H1 (cell line): ENCODE results near the gene CERKL.

Source experiments
- BRCA1 ChIP-seq: IDR thresholded peaks from 2 replicates; pipeline ENCODE4 v1.6.1; 2012; ENCODE audit warnings: low read depth, low read length, improper control_type of control experiment
- CREB1 ChIP-seq: IDR thresholded peaks from 2 replicates; pipeline ENCODE4 v1.6.1; 2012; ENCODE audit warnings: inconsistent platforms
- EGR1 ChIP-seq: IDR thresholded peaks from 2 replicates; pipeline ENCODE4 v1.6.1; 2011; ENCODE audit warnings: low read depth, low read length, borderline replicate concordance
- EP300 ChIP-seq, 2 experiments: IDR thresholded peaks; 1 replicate in 1 of 2; 2 replicates in 1 of 2; pipeline ENCODE4 v1.6.1; 2011 to 2012; ENCODE audit warnings: low read depth in 2 of 2, low read length in 2 of 2, mild to moderate bottlenecking in 2 of 2, borderline replicate concordance in 1 of 2, inconsistent platforms in 1 of 2, moderate library complexity in 1 of 2
- EZH2 ChIP-seq: fragments of 200-600 bp; sonication (generic); IDR thresholded peaks from 2 replicates; pipeline ENCODE4 v1.7.1; 2012; ENCODE audit warnings: low read depth, mild to moderate bottlenecking, moderate library complexity, low read length, inconsistent platforms; ENCODE audit not compliant: severe bottlenecking
- HDAC2 ChIP-seq, 2 experiments: fragments of 300-600 bp in 1 of 2; sonication (generic) in 1 of 2; IDR thresholded peaks; 2 replicates each; pipeline ENCODE4 v1.6.1; 2011 to 2012; ENCODE audit warnings: low read depth in 2 of 2, low read length in 2 of 2, mild to moderate bottlenecking in 2 of 2, moderate library complexity in 2 of 2, borderline replicate concordance in 1 of 2, inconsistent platforms in 1 of 2
- POLR2A ChIP-seq, 2 experiments: IDR thresholded peaks; 1 replicate in 1 of 2; 2 replicates in 1 of 2; pipeline ENCODE4 v1.6.1; 2011; ENCODE audit warnings: low read depth in 2 of 2, low read length in 2 of 2, mild to moderate bottlenecking in 2 of 2; ENCODE audit errors: control extremely low read depth in 1 of 2
- POLR2AphosphoS5 ChIP-seq: IDR thresholded peaks from 2 replicates; pipeline ENCODE4 v1.6.1; 2011; ENCODE audit warnings: low read depth, low read length
- RFX5 ChIP-seq: IDR thresholded peaks from 2 replicates; pipeline ENCODE4 v1.6.1; 2011; ENCODE audit warnings: low read depth, low read length, improper control_type of control experiment, borderline replicate concordance
- RNF2 ChIP-seq: fragments of 200-900, 300-1000 bp; sonication (generic); IDR thresholded peaks from 2 replicates; pipeline ENCODE4 v1.7.1; 2016; ENCODE audit warnings: borderline replicate concordance, low read depth, mild to moderate bottlenecking, antibody characterized with exemption, low read length; ENCODE audit not compliant: poor library complexity, severe bottlenecking; ENCODE audit errors: missing control alignments
- SP1 ChIP-seq: IDR thresholded peaks from 2 replicates; pipeline ENCODE4 v1.6.1; 2011; ENCODE audit warnings: low read depth, low read length
- SRF ChIP-seq: IDR thresholded peaks from 2 replicates; pipeline ENCODE4 v1.6.1; 2011; ENCODE audit warnings: mild to moderate bottlenecking, low read depth, low read length, moderate library complexity
- TF ChIP-seq, protein P1 (sequence below), 3 experiments: IDR thresholded peaks; 1 replicate in 2 of 3; 2 replicates in 1 of 3; pipeline versions ENCODE4 v1.5.1 to v1.6.1; 2011; ENCODE audit warnings: low read length in 3 of 3, mild to moderate bottlenecking in 3 of 3, inconsistent platforms in 2 of 3, low read depth in 1 of 3, moderate library complexity in 1 of 3; ENCODE audit not compliant: insufficient read depth in 1 of 3; ENCODE audit errors: control extremely low read depth in 1 of 3
- TF ChIP-seq, protein P2 (sequence below): IDR thresholded peaks from 2 replicates; pipeline ENCODE4 v1.6.1; 2011; ENCODE audit warnings: low read depth, mild to moderate bottlenecking, low read length; ENCODE audit not compliant: insufficient read depth

DNA sequence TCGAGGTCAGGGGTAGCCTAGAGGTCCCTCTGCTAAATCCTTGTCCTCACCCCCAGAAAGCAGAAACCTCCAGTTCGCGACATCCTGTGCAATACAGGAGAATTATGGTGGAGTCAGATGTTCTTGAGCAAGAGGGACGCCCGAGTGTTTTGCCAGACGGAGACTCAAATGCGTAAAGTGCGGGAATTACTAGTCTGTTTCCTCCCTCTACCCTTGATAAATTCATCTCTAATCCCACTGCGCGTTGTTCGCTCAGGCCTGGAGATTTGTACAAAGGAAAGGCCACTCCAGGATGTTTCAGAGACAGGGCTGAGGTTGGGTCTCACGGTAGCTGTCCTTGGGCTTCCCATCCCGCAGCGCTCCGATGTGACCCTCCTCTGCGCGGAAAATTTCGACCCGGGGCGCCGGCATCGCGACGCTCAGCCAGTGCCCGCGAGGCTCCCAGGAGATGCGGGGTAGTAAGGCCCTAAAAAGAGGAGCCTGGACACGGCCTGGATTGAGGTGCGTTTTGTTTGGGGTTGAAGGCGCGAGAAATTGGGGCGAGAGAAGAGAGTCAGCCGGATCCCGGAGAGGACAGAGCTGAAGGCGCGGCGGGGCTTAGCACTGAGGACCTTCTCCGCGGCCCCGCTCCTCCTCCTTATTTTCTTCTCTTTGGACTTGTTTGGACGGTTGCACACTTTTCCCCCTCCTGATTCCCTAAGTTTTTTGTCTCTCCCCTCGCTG is 26.1 kb upstream of the CERKL start:
- TF ChIP-seq EP300 (IDR thresholded peaks at IDR 0.05; ENCODE audit: borderline replicate concordance in 1 of 2, low read depth in 2 of 2, low read length in 2 of 2) = no peak
- TF ChIP-seq, protein P1, sequence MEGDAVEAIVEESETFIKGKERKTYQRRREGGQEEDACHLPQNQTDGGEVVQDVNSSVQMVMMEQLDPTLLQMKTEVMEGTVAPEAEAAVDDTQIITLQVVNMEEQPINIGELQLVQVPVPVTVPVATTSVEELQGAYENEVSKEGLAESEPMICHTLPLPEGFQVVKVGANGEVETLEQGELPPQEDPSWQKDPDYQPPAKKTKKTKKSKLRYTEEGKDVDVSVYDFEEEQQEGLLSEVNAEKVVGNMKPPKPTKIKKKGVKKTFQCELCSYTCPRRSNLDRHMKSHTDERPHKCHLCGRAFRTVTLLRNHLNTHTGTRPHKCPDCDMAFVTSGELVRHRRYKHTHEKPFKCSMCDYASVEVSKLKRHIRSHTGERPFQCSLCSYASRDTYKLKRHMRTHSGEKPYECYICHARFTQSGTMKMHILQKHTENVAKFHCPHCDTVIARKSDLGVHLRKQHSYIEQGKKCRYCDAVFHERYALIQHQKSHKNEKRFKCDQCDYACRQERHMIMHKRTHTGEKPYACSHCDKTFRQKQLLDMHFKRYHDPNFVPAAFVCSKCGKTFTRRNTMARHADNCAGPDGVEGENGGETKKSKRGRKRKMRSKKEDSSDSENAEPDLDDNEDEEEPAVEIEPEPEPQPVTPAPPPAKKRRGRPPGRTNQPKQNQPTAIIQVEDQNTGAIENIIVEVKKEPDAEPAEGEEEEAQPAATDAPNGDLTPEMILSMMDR (IDR thresholded peaks at IDR 0.05; ENCODE audit: control extremely low read depth in 1 of 3, insufficient read depth in 1 of 3, low read depth in 1 of 3, low read length in 3 of 3) = no peak
- TF ChIP-seq EZH2 = peak; percentile 98
- TF ChIP-seq, protein P2, sequence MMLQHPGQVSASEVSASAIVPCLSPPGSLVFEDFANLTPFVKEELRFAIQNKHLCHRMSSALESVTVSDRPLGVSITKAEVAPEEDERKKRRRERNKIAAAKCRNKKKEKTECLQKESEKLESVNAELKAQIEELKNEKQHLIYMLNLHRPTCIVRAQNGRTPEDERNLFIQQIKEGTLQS = no peak
- TF ChIP-seq RNF2 = peak; percentile 88
- no peak for TF ChIP-seq POLR2A (IDR thresholded peaks at IDR 0.05; ENCODE audit: control extremely low read depth in 1 of 2, low read depth in 2 of 2, low read length in 2 of 2)
- TF ChIP-seq HDAC2 (IDR thresholded peaks at IDR 0.05; ENCODE audit: borderline replicate concordance in 1 of 2, low read depth in 2 of 2, low read length in 2 of 2) = no peak
- TF ChIP-seq SP1 = no peak
- no peak for TF ChIP-seq POLR2AphosphoS5
- no peak for TF ChIP-seq SRF
- TF ChIP-seq BRCA1 = no peak
- no peak for TF ChIP-seq RFX5
- no peak for TF ChIP-seq EGR1
- TF ChIP-seq CREB1 = no peak
